GM18867 (cell line): ENCODE results near the gene CFAP100.

Experiments
- ATAC-seq: cut with Tn5 transposase; IDR thresholded peaks from one replicate; pipeline ENCODE4 v1.9.1; 2021; ENCODE audit warnings: mild to moderate bottlenecking, moderate library complexity; ENCODE audit not compliant: unreplicated experiment

Gene CFAP100

DNA sequence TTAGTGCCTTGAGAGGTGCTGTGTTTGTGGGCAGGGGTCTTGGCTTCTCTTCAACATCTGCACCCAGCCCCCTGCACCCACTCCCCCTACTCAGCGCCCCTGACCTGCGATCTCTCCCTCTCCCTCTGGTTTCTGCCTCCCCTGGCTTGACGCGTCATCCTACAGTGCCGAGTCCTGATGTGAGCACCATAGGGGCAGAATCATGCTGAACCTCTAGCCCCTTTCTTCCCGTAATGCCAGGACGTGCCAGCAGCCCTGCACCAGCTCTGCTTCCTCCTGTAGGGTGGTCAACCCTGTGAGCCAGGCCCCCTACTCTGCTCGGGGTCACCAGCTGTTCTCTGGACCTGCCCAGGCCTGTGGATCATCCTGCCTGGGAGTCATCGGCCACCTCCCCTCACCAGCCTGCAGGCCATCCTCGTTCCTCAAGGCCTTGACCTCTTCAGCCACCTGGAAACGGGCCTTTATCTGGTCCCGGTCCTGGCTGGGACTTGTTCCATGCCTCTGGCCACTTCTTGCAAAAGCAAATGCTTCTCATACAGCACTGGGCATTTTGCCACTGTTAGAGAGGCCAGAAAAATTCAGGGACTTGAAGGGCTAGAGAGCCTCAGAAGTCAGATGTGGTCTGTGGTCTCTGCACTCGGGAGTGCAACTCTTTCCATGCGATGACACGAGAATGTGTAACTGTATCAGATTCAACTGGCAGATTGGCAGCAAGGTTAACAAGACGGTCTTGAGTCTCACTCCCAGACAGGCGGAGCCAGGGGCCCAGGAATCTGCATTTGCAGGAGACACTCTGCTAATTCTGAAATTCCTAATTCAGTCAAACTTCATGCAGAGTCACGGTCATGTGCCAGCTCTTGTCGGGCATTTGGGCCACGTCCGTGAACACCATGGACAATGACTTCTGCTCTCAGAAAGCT, 20.8 kb upstream of the CFAP100 start:
- no peak for ATAC-seq

DNA sequence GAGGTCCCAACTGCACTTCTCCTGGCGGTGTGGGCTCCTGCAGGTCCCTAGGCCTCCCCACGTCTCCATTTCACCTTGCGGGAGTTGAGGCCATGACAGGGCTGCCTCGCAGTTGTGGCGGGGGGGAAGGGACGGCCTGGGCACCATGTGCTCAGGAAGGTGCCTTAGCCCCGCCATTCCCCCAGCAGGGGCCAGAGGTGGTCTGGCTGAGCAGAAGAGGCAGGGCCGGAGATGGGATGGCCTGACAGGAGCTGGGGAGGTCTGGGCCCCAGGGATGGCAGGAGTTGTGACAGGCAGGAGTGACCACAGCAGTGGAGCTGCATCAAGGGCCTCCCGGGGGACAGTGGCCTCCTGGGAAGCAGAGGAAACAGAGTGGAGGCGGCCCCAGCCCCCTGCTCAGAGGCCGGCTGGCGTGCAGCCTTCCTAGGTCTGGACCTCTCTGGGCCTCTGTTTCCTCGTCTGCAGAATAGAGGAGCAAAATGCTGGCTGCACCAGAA, 18.8 kb upstream of the CFAP100 start:
- ATAC-seq, result no peak

DNA sequence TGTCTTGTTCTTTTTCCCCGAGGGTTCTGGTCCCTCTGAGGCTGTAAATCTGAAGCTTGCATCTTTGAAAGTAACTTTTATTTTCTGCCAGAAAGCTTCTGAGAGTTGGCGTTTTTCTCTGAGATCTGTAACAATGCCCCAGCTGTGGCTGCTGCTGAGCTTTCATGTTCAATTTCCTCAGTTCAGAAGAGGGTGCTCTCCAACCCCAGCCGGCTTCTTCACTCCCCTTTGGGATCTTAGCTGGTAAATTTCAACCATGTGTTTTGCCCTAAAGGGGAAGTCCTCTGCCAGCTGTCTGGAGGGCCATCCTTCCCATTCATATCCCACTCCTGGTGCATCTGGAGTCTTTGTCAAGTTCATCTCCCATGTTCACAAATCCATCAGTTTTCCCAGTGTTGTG, 18.3 kb upstream of the CFAP100 start:
- ATAC-seq, result no peak

DNA sequence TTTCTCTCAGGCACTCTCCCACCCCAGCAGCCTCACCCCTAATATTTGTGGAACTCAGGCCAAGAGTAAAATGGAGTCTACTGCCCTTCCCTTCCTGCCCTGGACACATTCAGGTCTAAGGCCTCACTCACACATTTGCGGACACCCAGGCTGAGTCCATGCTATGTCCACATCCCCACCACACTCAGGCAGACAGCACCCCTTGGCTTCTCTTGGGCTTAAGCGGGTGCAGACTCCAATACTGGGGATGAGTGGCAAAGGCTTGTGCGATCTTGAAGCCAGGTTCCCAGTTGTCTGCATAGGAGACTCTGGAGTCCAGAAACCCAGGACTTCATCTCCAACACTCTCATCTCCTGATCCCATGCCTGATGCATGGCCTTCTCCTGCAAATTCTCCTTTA, 17.5 kb upstream of the CFAP100 start:
- ATAC-seq, result no peak

DNA sequence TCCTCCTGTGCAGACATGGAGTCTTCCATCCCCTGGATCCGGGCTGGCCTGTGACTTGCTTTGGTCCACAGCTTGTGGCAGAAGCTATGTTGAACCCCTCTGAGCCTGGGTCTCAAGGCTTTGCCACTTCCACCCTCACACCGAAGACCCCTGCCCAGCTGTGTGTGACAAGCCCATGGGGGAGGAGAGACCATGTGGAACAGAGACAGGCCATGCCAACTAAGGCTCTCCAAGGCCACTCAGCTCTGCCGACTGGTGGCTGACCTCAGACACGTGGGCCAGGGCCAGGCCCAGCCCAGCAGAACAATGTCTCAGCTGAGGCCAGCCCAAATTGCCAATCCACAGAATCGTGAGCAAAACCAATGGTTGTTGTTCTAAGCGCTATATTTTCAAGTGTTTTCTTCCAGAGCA, 16.4 kb upstream of the CFAP100 start:
- ATAC-seq, result no peak

DNA sequence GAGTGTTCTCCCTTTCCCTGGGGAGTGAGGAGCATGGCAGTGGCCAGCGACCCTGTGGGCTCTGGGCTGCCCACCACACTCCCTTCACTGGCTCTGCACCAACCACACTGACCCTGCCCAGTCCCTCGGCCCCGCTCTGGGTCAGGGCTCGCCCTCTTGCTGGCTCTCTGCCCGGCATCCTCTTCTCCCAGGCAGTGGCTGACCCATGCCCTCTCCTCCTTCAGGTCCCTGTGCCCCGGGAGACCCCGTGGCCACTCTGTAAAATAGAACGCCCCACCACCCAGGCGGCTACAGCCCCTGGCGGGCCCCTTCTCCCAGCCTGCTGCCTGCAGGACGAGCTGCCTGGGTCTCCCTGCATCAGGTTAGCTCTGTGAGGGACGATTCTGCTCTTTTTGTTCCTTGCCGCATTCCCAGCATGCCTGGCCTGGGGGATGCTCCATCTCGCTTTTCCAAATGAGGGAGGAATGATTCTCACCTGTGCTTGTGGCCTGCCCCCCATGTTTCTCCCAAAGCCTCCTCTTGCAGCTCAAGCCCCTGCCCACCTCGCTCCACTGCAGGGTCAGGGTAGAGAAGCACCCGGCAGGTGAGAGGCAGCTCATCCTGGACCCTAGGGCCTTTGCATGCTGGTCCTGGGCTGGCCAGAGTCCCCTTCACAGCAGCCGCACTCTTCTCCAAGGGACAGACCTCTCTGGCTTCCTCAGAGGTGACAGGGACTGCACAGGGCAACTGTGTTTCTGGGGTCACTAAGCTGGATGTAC, 14.5 kb upstream of the CFAP100 start:
- no peak for ATAC-seq

DNA sequence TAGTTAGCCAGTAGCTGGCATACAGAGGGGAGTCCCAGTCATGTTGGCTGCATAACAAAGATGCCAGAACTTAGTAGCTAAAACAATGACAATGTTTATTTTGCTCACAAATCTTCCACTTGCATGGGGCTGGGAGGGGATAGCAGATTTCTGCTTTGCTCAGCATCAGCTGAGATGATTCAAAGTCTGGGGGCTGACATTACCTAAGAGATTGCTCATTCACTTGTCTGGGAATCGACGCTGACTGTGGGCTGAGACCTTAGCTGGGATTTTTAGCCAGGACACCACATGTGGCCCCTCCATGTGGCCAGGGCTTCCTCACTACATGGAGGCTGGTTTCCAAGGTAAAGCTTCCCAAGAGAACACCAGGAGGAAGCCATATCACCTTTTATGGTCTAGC, 12.7 kb upstream of the CFAP100 start:
- no peak for ATAC-seq

DNA sequence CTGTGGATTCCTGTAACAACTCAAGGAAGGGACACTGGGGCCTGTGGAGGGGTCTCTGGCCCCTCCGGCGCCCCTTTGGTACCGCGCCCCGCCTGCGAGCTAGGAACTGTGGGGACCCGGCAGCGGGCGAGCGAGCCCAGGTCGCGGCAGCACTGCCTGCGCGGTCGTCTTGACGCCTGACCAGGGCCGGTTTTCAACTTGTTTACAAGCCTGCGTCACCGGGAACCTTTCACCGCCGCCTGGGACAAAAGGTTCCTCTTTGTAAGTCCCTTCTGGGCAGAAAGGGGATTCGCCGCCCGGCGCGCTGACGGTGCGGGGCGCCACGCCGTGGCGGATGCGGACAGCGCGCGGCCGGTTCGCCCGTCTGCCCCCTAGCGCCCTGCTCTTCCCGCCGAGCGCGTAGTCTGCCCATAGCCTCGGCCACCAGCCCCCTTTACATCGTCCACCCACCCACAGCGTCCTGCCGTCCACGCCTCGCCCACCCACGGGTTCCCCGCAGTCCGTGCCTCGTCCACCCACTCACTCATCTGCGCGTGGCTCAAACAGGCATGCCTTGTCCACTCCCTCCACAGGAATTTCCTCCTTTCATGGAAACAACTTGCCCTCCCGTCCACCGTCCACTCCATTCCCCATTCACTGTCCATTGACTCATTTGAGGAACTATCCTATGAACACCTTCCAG, 5.5 kb upstream of the CFAP100 start:
- ATAC-seq, result peak; percentile 54

DNA sequence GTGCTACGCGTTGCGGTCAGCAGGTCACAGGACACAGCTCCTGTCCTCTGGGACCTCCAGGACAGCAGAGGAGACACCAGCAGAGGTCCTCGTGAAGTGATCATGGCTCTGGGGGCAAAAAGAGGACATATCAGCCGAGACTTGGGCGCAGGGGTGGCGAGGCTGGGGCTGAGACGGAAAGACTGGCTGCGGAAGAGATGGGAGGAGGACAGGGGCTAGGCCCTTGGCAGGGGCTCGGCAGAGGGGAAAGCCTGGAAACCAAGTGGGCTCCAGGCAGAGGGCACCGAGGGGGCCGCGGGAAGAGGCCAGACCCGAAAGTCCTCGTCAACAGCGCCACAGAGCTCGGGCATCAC, 4.9 kb upstream of the CFAP100 start:
- ATAC-seq, result no peak

DNA sequence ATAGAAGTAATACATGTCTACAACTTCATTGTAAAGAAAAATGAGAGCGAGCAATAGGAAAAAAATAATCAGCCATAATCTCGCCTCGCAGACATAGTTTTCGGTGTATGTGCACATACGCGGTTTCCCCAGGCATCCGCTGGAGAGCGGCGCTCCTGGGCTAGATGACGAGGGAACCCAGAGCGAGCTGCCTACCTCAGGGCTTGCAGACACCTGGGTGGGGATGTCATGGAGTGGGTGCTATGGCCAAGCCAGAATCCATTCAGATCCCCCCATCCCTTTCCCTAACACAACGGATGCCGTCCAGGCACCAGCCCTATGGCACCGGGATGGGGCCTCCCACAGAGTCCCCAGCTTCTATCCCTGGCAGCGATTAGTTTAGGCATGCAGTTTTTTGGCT, 4.5 kb upstream of the CFAP100 start:
- ATAC-seq, result no peak

DNA sequence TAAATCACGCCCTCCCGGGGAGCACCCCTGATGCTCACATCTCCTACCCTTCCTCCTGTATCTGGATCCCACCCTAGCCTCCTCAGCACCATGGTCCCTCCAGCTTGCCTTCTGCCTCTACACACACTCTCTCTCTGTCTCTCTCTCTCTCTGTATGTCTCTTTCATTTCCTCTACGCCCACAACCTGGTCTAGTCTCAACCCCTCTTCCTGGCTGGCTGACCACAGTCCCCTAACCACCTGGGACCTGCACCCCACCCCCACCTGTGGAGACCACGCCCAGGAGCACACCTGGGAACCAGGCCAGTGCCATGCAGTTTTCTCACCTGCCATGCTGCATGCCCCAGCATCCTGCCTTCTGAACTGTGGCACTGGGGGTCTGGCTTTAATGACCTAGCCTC, 4.0 kb upstream of the CFAP100 start:
- no peak for ATAC-seq

DNA sequence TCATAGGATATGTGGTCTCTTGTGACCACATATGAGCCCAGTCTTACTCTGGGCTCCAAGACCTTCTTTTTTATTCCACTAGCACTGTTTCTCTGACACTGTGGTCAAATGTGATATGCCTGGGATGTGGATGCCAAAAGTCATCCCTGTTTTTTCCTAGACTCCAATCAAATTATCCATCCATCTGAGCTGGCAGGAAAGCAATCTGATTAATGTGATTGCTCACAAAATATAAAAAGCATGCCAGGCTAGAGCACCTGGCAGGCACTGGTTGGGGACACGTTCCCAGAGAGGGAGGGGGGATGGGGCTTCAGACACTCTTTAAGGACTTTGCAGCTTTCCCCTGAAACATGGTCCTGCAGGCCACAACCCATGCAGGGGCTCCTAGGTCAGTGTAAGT, 3.1 kb upstream of the CFAP100 start:
- ATAC-seq, result no peak

DNA sequence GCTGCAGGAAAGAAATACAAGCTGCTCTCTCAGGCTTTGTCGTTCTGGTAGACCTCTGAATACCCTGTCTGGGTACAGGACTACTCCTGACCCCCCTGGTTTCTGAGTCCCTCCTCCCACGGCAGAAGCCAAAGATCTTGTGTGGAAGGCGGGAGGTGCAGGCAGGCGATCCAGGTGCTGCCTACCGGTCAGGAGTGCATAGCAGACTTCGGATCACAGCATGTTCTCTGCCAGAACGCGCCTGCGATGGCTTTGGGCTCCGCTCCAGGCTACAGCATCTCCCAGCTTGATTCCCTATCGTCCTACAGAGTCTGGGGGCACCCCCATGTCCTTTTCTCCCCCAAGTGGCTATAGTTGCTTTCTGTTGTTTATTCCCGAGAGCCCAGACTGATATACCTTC, 2.5 kb upstream of the CFAP100 start:
- no peak for ATAC-seq

DNA sequence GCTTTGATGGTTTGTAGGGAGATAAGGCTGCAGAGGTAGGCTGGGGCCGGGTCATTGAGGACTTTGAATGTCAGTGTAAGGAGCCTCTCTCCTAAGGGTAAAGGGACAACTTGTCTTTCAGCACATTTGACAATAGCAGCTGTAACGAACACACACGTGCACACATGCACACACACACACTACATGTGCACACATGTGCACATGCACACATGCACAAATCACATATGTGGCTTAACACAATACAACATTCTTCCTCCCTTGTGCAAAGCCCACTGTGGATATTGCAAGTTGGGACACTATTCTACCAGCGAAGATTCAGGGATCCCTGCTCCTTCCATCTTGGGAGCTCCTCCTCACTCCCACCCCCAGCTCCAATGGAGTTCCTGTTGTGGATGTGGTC, 1.1 kb upstream of the CFAP100 start:
- no peak for ATAC-seq

DNA sequence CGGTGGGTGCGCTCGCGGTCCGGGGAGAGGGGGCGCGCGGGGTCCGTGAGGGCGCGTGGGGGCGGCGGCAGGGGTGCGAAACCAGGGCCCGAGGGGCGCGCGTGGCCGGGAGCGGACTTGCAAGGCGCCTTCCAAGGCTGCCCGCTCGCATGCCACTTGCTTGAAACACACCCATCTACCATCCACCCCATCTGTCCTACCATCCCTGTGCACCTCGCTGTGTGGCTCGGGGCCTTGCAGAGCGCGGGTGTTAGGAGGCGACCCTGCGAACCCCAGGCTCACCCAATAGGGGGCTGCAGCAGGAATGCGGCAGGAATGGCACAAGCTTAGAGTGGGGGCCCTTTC, 240 bp downstream of the CFAP100 start:
- no peak for ATAC-seq

DNA sequence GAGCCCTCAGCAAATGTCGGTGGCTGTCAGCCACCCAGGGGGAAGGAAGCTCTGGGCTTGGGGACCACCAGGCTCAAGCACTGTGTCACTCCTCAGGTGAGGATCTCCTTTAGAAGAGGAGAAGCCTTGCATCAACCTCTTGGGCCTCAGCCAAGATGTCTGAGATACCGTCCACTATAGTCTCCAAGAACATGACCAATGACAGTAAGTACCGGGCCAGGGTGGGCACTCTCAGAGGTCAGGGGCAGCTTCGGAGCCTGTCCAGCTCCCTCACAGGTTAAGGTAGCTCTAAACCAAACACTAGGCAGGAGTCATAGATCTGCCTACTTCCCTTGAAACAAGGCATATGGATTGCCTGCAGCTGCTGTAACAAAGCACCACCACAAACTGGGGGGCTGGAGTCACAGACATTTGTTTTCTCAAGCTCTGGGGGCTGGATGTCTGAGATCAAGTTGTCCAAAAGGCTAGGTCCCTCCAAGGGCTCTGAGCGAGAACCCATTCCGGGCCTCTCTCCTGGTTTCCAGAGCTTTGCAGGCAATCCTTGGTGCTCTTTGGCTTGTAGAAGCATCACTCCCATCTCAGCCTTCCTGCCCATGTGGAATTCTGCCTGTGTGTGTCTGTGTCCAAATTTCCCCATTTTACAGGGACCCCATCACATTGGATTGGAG, 1.3 kb downstream of the CFAP100 start:
- no peak for ATAC-seq

DNA sequence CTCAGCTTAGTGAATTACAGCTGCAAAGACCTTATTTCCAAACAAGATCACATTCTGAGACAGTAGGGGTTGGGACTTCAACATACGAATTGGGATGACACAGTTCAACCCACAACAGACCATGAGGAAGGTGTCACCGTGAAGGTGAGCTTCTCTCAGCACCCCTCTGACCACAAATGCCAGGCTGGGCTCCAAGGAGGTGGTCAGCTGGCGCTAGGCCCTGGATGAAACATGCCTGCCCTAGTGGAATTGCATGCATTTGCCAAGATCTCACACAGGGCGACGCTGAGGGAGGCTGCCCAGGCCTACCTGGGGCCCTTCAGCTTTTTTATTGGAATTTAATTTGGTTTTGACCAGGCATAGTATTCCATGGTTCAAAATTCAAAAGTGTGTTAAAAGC, 1.8 kb downstream of the CFAP100 start:
- ATAC-seq, result no peak

DNA sequence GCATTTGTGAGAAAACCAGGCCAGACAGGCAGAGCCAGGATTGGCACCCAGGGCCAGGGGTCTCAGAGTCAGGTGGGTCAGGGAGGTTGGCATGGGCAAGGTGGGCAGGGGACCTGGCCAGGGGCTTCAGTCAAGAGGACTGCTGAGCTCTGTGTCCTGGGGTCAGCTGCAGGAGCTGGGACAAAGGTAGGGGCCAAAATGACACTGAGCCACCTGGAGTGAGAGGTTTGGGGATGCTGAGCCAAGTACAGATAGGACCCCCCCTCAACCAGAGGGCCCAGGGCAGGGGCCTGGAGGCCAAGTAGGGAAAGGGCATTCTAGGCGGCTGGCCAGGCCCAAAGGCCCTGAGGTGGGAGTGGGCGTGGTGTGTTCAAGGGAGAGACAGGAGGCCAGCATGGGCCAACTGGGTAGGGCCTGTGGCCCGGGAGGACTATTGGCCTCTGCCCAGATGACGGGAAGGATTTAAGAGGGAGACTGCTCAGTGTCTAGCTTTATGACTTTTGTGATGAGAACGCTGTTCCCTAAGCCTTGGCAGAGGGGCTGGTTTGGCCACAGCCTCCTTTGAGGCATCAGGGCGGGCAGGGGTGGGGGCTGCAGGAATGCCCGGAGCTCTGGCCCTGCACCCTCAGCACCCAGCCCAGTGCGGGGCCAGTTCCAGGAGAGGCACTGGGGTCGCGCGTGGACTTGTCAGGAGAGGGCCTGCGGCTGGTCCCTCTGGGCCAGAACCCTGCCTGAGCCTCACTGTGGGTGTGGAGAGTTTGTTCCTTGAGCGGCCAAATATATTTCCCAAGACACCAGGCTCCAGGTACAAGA, 3.1 kb downstream of the CFAP100 start:
- ATAC-seq, result no peak

DNA sequence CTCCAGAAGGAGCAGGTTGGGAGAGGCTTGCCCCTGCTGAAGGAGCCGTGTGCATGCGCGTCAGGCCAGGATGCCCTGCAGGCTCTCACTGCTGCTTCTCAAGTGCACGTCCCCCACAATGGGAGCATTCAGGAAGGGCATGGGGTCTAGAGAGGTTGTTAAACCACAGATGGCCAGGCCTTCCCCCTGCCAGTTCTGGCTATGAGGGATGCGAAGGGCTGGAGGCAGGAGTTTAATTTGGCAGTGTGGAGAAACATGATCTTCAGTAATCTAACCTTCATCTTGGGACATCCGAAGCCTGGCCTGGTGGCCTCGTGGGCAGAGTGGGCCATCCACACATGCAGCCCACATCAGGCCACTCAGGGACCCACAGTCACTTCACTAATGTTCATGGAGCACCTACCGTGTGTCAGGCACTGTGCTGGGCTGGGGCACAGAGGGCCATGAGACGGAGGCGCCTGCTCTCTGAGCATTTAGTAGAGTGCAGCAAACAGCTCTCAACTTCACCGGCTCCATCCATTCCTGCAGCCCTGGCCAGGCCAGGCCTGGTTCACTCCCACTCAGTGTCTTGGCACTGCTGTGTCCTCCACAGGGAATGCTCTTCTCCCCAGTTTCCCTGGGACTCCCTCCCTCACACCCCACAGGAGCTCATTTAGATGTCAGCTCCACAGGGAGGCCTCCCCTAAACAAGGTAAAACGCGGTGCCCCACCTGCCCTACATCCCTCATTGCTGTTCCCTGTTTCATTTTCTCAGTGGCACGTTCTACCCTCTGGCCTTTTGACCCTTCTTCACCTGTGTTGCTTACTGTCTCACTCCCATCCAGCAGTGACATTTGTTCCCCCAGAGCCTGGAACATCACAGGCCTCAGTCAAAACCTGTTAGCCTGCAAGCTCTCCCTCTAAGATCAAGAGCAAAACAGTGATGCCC, 4.0 kb downstream of the CFAP100 start:
- ATAC-seq, result no peak
